HCT116 (cell line): Measurements from ENCODE around the gene ADAR. TPM values are rescaled to one million over a fixed set of nuclear protein-coding genes. Genes with fewer than 3 reads are reported as not detected.

ENCODE experiments used
- ATAC-seq: fragments of 200-7000 bp; cut with Tn5 transposase; 2 replicates; pipeline ENCODE4 v1.9.1; 2020; ENCODE audit warnings: mild to moderate bottlenecking, moderate library complexity
- BruUV-seq: library from RNA; stranded (reverse); fragments of 400-500 nt; replicated peaks from 2 replicates; lab custom pipeline; 2021; lab: Mats Ljungman, UMichigan
- CTCF ChIA-PET: fragments of 300-600 bp; sonication (Branson Sonifier 250); formaldehyde crosslinking; loops from one replicate; lab custom pipeline; 2021; ENCODE audit warnings: antibody characterized with exemption; lab: Charles Lee
- POLR2A ChIA-PET: fragments of 300-600, 350-600 bp; sonication (Branson Sonifier 250); formaldehyde crosslinking; loops from one replicate; lab custom pipeline; 2021; ENCODE audit warnings: antibody characterized with exemption; lab: Charles Lee
- RAD21 ChIA-PET, 2 experiments: fragments of 300-600 bp; sonication (Branson Sonifier 250); formaldehyde crosslinking; loops; one replicate each; lab custom pipeline; 2023; ENCODE audit warnings: low total read pairs in 2 of 2; ENCODE audit not compliant: uncharacterized antibody in 2 of 2, unreplicated experiment in 2 of 2, low non-redundant PET in 1 of 2; lab: Charles Lee
- DNase-seq: peaks from one replicate; pipeline ENCODE4 v3.0.0-alpha.2; 2010; ENCODE audit warnings: low read depth, low spot score
- H2AFZ ChIP-seq: fragments of 200-600 bp; shearing (Covaris generic), sonication (generic); 2 replicates; pipeline ENCODE4 v1.6.1; 2017; ENCODE audit warnings: low read depth, mixed run types, mixed read lengths, antibody characterized with exemption, low read length; ENCODE audit not compliant: poor library complexity, severe bottlenecking
- H3K27ac ChIP-seq: 2 replicates; pipeline ENCODE4 v1.5.1; 2012; ENCODE audit warnings: low read depth, low read length
- H3K27me3 ChIP-seq: fragments of 200-600 bp; sonication (generic); 2 replicates; pipeline ENCODE4 v1.6.1; 2016; ENCODE audit warnings: mixed run types, low read length, mixed read lengths; ENCODE audit not compliant: insufficient read depth
- H3K36me3 ChIP-seq, 2 experiments: fragments of 200-500 bp in 1 of 2; fragments of 200-600 bp in 1 of 2; sonication (Bioruptor generic) in 1 of 2; sonication (generic) in 1 of 2; 2 replicates each; pipeline versions ENCODE4 v1.5.1 to v1.6.1; 2014 to 2016; ENCODE audit warnings: low read length in 2 of 2, inconsistent platforms in 1 of 2, mixed read lengths in 1 of 2, mixed run types in 1 of 2; ENCODE audit not compliant: insufficient read depth in 2 of 2, control insufficient read depth in 1 of 2
- H3K4me1 ChIP-seq, 2 experiments: fragments of 200-600 bp in 1 of 2; sonication (generic) in 1 of 2; 2 replicates each; pipeline versions ENCODE4 v1.5.1 to v1.6.1; 2012 to 2017; ENCODE audit warnings: low read length in 2 of 2, inconsistent platforms in 1 of 2, mild to moderate bottlenecking in 1 of 2, mixed read lengths in 1 of 2, mixed run types in 1 of 2, moderate library complexity in 1 of 2; ENCODE audit not compliant: insufficient read depth in 2 of 2, control insufficient read depth in 1 of 2
- H3K4me2 ChIP-seq: fragments of 200-600 bp; sonication (generic); 2 replicates; pipeline ENCODE4 v1.6.1; 2017; ENCODE audit warnings: mixed run types, low read length, mixed read lengths
- H3K4me3 ChIP-seq, 2 experiments: fragments of 200-600 bp in 1 of 2; sonication (generic) in 1 of 2; replicated peaks in 1 of 2; 2 replicates each; pipeline ENCODE4 v1.5.1; 2011 to 2016; ENCODE audit warnings: low read length in 2 of 2, control low read depth in 1 of 2, low read depth in 1 of 2, mild to moderate bottlenecking in 1 of 2, mixed read lengths in 1 of 2, mixed run types in 1 of 2
- H3K79me2 ChIP-seq: fragments of 200-600 bp; sonication (generic); 2 replicates; pipeline ENCODE4 v1.6.1; 2017; ENCODE audit warnings: mild to moderate bottlenecking, mixed run types, low read length, moderate library complexity, mixed read lengths; ENCODE audit not compliant: insufficient read depth
- H3K9ac ChIP-seq: fragments of 200-600 bp; sonication (generic); 2 replicates; pipeline ENCODE4 v1.6.1; 2016; ENCODE audit warnings: low read length, mixed read lengths
- H3K9me2 ChIP-seq: fragments of 200-600 bp; sonication (generic), shearing (Covaris generic); 2 replicates; pipeline ENCODE4 v1.6.1; 2017; ENCODE audit warnings: mixed run types, mild to moderate bottlenecking, moderate library complexity; ENCODE audit not compliant: insufficient read depth
- H3K9me3 ChIP-seq, 2 experiments: fragments of 200-500 bp in 1 of 2; fragments of 200-600 bp in 1 of 2; sonication (Bioruptor generic) in 1 of 2; sonication (generic) in 1 of 2; 2 replicates each; pipeline ENCODE4 v1.6.1; 2014 to 2017; ENCODE audit warnings: low read length in 2 of 2, mixed read lengths in 2 of 2, inconsistent platforms in 1 of 2, low read depth in 1 of 2, mild to moderate bottlenecking in 1 of 2, mixed run types in 1 of 2, moderate library complexity in 1 of 2; ENCODE audit not compliant: control insufficient read depth in 1 of 2, insufficient read depth in 1 of 2
- H4K20me1 ChIP-seq: fragments of 200-600 bp; sonication (generic), shearing (Covaris generic); 2 replicates; pipeline ENCODE4 v1.6.1; 2017; ENCODE audit warnings: mixed run types, mild to moderate bottlenecking, moderate library complexity; ENCODE audit not compliant: insufficient read depth
- EZH2phosphoT487 ChIP-seq: fragments of 200-600 bp; IDR thresholded peaks from 2 replicates; pipeline ENCODE4 v1.6.1; 2018; ENCODE audit warnings: antibody characterized with exemption, borderline replicate concordance
- SIN3A ChIP-seq: IDR thresholded peaks from 2 replicates; pipeline ENCODE4 v1.6.1; 2012; ENCODE audit warnings: low read depth
- intact Hi-C: fragments of 100-400 bp; cut with micrococcal nuclease; formaldehyde crosslinking; loops from 2 replicates; pipeline ENCODE4 v1.10.0; 2022
- total RNA-seq: library from RNA; stranded (reverse); gene quantifications from one replicate; pipeline ENCODE4 v1.2.1, GENCODE V29; 2021; ENCODE audit not compliant: unreplicated experiment
- TF ChIP-seq, protein P1 (sequence below): IDR thresholded peaks from 2 replicates; pipeline ENCODE4 v1.6.1; 2012
- TF ChIP-seq, protein P2 (sequence below): IDR thresholded peaks from 2 replicates; pipeline ENCODE4 v1.6.1; 2012; ENCODE audit warnings: low read depth

The ADAR gene
- total RNA-seq, 1 experiment from 2014 or later: 169 TPM

DNA sequence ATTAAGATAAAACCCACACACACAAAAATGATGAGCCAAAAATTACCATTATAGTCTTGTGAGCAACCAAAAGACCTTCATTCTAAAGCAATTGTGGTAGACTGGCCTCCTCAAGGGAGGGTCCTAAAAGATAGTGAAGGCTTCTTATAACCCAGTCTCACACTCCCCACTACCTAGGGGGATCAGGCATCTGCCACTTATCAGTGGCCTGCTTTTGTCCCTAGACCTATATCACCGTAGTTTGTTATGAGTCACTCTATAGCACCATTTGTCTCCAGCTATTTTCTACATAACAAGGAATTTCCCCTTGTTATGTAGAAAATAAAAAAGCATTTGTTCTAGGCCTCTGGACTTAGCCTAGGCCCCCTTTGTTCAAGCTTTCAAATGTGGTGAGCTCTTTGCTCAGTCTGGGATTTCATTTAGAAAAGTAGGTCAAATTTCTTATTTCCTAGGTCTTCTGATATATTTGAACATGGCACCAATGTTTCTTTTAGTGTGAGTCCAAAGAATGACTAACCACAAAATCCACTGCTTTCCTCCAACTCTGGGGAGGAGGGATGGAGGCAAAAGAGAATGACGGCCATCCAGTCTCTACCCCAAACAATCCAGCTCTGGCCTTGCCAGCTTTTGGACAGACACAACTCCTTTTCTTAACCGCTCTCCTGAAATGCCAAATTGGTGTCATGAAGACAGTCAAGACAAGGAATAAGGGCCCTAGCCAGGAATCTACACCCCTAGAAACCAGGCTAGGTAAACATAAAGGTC lies 8.9 kb downstream of the ADAR start:
- no peak overlapping the region for H3K9ac ChIP-seq
- ATAC-seq: no peak
- ChIA-PET CTCF (interaction anchor here (1.1 kb wide), 1 partner anchor 39 kb away, joined by 4 read pairs; no protein-coding TSS in a partner anchor), RAD21 (no interaction called here), POLR2A (no interaction called here)
- no peaks in the 10 kb centered on the region for H3K4me1 ChIP-seq
- no peak overlapping the region for H3K4me3 ChIP-seq
- TF ChIP-seq, protein P1, sequence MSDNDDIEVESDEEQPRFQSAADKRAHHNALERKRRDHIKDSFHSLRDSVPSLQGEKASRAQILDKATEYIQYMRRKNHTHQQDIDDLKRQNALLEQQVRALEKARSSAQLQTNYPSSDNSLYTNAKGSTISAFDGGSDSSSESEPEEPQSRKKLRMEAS: no peak
- TF ChIP-seq, protein P2, sequence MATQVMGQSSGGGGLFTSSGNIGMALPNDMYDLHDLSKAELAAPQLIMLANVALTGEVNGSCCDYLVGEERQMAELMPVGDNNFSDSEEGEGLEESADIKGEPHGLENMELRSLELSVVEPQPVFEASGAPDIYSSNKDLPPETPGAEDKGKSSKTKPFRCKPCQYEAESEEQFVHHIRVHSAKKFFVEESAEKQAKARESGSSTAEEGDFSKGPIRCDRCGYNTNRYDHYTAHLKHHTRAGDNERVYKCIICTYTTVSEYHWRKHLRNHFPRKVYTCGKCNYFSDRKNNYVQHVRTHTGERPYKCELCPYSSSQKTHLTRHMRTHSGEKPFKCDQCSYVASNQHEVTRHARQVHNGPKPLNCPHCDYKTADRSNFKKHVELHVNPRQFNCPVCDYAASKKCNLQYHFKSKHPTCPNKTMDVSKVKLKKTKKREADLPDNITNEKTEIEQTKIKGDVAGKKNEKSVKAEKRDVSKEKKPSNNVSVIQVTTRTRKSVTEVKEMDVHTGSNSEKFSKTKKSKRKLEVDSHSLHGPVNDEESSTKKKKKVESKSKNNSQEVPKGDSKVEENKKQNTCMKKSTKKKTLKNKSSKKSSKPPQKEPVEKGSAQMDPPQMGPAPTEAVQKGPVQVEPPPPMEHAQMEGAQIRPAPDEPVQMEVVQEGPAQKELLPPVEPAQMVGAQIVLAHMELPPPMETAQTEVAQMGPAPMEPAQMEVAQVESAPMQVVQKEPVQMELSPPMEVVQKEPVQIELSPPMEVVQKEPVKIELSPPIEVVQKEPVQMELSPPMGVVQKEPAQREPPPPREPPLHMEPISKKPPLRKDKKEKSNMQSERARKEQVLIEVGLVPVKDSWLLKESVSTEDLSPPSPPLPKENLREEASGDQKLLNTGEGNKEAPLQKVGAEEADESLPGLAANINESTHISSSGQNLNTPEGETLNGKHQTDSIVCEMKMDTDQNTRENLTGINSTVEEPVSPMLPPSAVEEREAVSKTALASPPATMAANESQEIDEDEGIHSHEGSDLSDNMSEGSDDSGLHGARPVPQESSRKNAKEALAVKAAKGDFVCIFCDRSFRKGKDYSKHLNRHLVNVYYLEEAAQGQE: no peak
- TF ChIP-seq SIN3A (no peak), EZH2phosphoT487 (no peak)
- no peaks in the 10 kb centered on the region for H3K9me3 ChIP-seq
- H2AFZ ChIP-seq: no peak overlapping the region
- DNase-seq: no peak
- intact Hi-C loops: no loop called here
- H3K4me2 ChIP-seq: no peak overlapping the region
- peaks cover 56% of the 10 kb centered on the region for H3K79me2 ChIP-seq
- H3K36me3 ChIP-seq: peaks cover 51 to 60% of the 10 kb centered on the region in 2 experiments; a peak in 3 of 4 replicates
- no peak overlapping the region for H3K27ac ChIP-seq
- BruUV-seq: no TSS peak
- peaks cover 4% of the 10 kb centered on the region; the same call in 1 of the 2 replicates for H4K20me1 ChIP-seq
- H3K27me3 ChIP-seq: no peaks in the 10 kb centered on the region
- H3K9me2 ChIP-seq: no peaks in the 10 kb centered on the region
